RPMI8226 (cell line): Measurements from ENCODE around the gene TP53BP2.
"Not testable (repeated sequence)": the region's sequence is repeated elsewhere in the genome, so short reads cannot be mapped to it uniquely, and the experiment has no call there.

ENCODE experiments used
- DNase-seq: peaks from one replicate; pipeline ENCODE4 v3.0.0-alpha.2; 2015

Gene TP53BP2

GRCh38 chr1:223761411-223761810, 84.3 kb downstream of the TP53BP2 start:
- DNase-seq = no peak

GRCh38 chr1:223760833-223761232, 84.9 kb downstream of the TP53BP2 start:
- no peak for DNase-seq

DNA sequence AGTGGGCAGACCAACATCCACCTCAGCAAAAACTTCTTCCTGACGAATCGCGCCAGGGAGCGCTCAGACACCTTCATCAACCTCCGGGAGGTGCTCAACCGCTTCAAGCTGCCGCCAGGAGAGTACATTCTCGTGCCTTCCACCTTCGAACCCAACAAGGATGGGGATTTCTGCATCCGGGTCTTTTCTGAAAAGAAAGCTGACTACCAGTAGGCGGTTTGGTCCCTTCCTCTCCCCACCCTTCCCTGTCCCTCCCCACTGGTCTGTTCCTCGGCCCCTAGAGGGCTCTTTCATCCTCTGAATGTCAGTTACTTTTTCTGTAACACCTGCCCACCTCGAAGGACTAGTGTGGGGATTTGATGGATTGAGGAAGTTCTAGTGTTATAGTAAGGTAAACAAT, 86.5 kb downstream of the TP53BP2 start:
- no peak for DNase-seq

- no peak for DNase-seq
Measured at GRCh38 chr1:223758734-223759133, 87.0 kb downstream of the TP53BP2 start.

DNA sequence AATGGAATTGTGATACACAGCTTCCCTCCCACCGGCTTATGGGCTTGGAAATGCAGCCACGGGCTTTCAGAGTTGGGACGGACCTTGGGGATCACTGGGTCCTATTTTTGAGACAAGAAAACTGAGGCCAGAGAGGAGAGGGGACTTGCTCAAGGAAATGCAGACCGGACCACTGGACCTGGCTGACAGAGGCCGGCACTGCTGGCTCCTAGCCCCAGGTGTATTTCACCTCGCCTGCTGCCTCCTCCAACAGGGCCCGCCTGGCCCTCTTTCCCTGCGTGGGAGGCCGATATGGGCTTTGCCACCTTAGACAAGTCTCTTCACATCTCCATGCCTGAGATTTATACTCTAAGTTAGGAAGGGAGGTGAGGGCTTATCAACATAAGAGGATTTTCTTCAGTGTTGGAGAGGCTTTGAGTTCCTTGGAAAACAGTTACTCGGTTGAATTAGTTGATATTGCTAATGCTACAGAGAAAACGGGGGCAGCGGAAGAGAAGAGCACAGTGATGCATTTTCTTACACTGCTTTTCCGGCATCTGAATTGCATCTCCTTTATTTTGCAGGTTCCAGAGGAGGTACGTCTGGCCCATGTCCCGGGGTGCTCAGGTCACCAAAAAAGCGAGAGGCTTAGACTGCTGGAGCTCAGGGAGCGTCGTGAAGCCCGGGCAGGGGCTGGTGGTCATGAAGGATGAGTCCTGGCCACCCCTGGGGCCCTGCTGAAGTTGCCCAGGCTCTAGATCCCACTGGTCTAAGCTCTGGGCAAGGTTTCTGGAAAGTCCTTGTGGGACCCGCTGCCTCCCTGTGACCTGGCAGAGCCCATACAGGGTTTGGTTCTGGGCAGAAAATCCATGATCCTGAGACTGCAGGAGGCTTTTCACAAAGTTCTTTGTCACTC, 88.7 kb downstream of the TP53BP2 start:
- DNase-seq = no peak

DNA sequence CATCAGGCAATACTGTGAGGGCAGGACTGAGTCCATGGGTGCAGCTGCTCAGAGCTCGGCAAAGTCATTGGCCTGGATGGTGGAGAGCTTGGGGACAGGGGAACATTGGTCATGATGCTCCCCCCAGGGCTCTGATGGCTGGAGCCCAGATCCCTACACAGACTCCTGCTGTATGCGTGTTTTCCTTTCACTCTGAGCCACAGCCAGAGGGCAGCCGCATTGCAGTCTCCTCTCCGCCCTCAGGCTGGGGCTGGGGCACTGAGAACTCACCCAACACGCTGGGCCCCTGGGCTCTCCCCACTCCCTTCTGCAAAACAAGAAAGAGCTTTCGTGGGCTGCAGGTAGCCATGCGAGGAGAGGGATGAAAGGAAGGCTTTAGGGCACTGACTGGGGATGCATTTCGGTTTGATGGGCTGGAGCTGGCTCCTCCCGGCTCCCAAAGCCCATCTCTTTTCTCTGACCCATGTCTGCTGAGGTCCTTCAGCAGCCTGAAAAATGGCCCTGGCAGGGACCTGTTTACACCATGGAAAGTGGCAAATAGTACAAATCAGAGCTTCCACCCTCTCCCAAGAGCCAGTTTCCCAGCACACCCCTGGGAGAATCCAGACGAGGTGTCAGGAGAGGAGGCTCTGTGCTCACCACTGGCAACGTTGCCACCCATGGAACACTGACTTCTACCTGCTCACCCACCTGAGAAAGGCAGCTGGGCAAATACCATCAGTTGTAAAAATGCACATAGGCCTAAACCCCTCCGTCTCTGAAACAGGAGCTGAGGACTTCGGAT, 89.6 kb downstream of the TP53BP2 start:
- no peak for DNase-seq

DNA sequence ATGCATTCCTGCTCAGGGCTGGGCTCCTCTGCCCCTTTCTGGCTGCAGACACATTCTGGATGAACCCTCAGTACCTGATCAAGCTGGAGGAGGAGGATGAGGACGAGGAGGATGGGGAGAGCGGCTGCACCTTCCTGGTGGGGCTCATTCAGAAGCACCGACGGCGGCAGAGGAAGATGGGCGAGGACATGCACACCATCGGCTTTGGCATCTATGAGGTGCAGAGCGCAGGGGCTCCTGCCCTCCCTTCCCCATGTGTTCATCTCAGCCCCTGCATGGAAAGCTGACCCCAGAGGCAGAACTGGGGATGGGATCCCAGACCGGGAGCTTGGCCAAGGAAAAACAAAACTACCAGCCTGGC, 90.3 kb downstream of the TP53BP2 start:
- DNase-seq = no peak

GRCh38 chr1:223754681-223755431, 90.9 kb downstream of the TP53BP2 start:
- no peak for DNase-seq

GRCh38 chr1:223752721-223753515, 92.8 kb downstream of the TP53BP2 start:
- DNase-seq = no peak

- DNase-seq = no peak
Measured at GRCh38 chr1:223751696-223752095, 94.1 kb downstream of the TP53BP2 start.

- DNase-seq = no peak
Measured at GRCh38 chr1:223750730-223751570, 94.8 kb downstream of the TP53BP2 start.

- DNase-seq = peak; percentile 66
Measured at GRCh38 chr1:223748773-223749733, 96.7 kb downstream of the TP53BP2 start.

GRCh38 chr1:223748405-223748772, 97.4 kb downstream of the TP53BP2 start:
- DNase-seq = no peak

DNA sequence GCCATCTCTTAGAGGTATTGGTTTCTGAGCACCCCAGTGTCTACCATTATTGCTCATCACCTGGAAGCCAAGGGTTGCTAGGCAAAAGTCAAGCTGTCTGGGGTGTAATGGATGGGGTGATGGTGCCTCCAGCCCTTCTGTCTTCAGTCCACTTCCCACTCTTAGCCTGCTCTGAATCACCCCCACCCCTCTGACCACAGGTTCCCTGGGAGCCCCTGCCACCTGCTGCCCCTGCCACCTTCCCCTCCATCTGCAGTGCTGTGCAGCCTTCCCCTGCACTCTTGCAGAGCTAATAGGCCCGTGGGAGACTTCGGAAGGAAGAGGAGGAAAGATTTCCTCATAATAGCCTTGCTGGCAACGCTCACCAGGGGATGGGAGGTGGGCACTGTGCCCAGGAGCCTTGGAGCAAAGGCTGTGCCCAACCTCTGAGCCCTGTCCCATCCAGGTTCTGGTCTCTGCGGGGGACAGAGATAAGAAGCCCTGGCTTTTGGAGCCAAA, 97.9 kb downstream of the TP53BP2 start:
- no peak for DNase-seq

DNA sequence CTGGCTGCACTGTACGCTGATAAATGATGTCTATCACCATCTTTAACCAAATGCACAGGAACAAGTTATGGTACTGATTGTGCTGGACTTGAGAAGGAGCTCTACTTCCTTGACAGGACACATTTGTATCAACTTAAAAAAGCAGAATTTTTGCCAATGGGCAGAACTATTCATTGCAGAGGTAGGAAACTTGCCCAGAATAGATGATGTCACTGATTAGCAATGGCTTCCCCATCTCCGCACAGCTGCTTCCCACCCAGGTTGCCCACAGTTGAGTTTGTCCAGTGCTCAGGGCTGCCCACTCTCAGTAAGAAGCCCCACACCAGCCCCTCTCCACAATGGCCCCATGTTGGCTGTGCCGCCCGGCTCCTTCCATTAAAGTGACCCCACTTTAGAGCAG, 100.0 kb downstream of the TP53BP2 start:
- DNase-seq = no peak

GRCh38 chr1:223742856-223743517, 102.8 kb downstream of the TP53BP2 start:
- DNase-seq = no peak

DNA sequence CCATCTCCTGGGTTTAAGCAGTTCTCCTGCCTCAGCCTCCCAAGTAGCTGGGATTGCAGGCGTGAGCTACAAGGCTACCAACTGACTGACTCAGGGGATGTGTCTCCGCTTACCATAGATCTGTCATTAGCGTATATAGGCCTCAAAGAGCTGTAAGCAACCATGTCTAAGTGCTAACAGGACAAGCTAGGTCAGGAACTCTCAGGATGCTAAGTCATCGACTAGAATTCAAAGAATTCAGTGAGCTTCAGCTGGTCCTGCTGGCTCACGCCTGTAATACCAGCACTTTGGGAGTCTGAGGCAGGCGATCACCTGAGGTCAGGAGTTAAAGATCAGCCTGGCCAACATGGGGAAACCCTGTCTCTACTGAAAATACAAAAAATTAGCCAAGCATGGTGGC, 103.9 kb downstream of the TP53BP2 start:
- no peak for DNase-seq

- DNase-seq = not testable (repeated sequence)
Measured at GRCh38 chr1:223740038-223740736, 105.6 kb downstream of the TP53BP2 start.
